Fibroblast of mammary gland (primary cell): Measurements from ENCODE around the gene GMPR.
"Not testable (repeated sequence)": the region's sequence is repeated elsewhere in the genome, so short reads cannot be mapped to it uniquely, and the experiment has no call there.

Experiments
- DNase-seq: peaks from one replicate; pipeline ENCODE4 v3.0.0-alpha.2; 2010; ENCODE audit warnings: low read depth
- H3K4me3 ChIP-seq: 2 replicates; pipeline ENCODE4 v1.5.1; 2011; ENCODE audit warnings: low read depth, mild to moderate bottlenecking, low read length, moderate library complexity; ENCODE audit not compliant: control insufficient read depth
- TF ChIP-seq, protein P1 (sequence below): conservative IDR thresholded peaks from 2 replicates; pipeline ENCODE4 v1.5.1; 2011; ENCODE audit warnings: low read depth, low read length, inconsistent platforms; ENCODE audit not compliant: control insufficient read depth, insufficient read depth

GMPR gene

DNA sequence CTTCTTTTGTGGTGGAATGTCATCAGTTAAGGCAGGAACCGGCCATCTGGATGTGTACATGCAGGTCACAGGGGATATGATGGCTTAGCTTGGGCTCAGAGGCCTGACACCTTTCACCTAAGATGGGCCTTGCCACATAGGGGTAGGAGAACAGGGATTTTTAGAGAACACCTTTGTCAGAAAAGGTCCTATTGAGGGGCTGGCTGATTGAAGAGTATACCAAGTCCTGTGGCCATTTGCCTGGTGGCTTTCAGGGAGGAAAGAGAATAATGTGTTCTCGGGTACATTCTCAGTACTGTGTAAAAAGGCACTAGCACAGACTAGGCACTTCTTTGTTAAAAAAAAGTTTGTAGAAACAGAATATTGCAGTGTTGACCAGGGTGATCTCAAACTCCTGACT, 26.4 kb downstream of the GMPR start:
- no peak for DNase-seq

DNA sequence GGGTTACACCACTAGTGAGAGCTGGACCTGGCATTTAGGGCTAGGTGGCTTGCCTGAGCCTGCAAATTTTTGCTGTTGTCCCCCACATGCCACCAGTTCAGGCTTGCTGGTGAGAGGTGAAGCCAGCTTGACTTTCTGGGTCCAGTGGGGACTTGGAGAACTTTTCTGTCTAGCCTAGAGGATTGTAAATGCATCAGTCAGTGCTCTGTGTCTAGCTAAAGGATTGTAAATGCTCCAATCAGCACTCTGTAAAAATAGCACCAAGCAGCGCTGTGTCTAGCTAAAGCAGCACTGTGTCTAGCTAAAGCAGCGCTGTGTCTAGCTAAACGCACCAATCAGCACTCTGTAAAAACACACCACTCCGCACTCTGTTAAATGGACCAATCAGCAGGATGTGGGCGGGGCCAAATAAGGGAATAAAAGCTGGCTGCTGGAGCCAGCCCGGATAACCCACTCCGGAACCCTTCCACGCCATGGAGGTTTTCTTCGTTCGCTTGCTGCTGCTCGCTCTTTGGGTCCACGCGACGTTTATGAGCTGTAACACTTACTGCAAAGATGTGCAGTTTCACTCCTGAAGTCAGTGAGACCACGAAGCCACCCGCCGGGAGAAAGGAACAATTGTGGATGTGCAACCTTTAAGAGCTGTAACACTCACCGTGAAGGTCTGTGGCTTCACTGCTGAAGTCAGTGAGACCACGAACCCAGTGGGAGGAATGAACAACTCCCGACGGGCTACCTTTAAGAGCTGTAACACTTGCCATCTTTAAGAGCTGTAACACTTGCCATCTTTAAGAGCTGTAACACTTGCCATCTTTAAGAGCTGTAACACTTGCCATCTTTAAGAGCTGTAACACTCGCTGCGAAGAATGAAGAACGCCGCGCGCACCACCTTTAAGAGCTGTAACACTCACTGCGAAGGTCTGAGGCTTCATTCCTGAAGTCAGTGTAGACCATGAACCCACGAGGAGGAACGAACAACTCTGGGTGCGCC, 27.3 kb downstream of the GMPR start:
- TF ChIP-seq, protein P1, sequence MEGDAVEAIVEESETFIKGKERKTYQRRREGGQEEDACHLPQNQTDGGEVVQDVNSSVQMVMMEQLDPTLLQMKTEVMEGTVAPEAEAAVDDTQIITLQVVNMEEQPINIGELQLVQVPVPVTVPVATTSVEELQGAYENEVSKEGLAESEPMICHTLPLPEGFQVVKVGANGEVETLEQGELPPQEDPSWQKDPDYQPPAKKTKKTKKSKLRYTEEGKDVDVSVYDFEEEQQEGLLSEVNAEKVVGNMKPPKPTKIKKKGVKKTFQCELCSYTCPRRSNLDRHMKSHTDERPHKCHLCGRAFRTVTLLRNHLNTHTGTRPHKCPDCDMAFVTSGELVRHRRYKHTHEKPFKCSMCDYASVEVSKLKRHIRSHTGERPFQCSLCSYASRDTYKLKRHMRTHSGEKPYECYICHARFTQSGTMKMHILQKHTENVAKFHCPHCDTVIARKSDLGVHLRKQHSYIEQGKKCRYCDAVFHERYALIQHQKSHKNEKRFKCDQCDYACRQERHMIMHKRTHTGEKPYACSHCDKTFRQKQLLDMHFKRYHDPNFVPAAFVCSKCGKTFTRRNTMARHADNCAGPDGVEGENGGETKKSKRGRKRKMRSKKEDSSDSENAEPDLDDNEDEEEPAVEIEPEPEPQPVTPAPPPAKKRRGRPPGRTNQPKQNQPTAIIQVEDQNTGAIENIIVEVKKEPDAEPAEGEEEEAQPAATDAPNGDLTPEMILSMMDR, result no peak
- no peak for DNase-seq
- H3K4me3 ChIP-seq, result no peak overlapping the region

More for the DNA sequence above, 26.4 kb downstream of the GMPR start:
- H3K4me3 ChIP-seq, result no peak overlapping the region
- TF ChIP-seq, protein P1, result no peak

DNA sequence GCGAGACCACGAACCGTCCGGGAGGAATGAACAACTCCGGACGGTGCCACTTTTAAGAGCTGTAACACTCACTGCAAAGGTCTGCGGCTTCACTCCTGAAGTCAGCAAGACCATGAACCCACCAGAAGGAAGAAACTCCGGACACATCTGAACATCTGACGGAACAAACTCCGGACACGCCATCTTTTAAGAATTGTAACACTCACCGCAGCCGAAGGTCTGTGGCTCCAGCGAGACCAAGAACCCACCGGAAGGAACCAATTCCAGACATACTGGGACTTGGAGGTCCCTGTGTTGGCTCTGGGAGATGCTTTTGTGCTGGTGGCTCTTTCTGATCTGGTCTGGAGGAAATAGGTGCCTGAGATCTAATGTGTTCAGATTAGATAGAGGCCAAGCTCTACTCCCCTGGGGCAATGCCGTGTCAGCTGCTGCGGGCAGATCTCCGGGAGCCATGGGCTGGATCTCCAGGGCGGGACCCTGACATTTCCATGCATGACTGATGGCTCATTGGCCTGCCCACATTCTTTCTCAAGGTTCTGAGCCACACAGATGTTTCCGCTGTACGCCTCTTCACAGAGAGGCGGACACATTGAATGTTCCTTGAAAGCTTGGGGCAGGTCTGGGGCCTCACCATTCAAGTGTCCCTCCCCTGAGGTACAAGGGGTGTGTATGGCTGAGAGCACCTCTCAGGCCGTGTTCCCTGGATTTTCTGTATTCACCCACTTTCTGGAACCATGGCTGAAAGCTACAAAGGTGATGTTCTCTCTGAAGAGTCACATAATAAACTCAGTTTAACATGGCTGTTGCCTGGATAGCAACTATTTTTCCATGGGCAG, 29.3 kb downstream of the GMPR start:
- TF ChIP-seq, protein P1, result no peak
- no peak for DNase-seq

DNA sequence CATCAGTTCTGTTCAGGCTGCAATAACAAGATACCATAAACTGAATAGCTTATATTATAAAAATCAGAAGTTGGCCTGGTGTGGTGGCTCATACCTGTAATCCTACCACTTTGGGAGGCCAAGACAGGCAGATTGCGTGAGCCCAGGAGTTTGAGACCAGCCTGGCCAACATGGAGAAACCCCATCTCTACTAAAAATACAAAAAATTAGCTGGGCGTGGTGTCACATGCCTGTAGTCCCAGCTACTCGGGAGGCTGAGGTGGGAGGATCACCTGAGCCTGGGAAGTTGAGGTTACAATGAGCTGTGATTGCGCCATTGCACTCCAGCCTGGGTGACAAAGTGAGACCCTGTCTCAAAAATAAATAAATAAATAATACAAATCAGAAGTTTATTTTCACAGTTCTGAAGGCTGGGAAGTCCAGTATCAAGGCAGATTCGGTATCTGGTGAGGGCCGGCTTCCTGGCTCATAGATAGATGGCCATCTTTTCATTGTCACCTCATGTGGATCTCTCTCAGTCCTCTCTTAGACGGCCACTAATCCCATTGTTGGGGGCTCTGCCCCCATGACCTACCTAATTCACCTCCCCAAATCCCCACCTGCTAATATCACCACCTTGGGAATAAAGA, 31.2 kb downstream of the GMPR start:
- not testable (repeated sequence) for DNase-seq, H3K4me3 ChIP-seq

More for the DNA sequence above, 29.3 kb downstream of the GMPR start:
- H3K4me3 ChIP-seq, result no peak overlapping the region

DNA sequence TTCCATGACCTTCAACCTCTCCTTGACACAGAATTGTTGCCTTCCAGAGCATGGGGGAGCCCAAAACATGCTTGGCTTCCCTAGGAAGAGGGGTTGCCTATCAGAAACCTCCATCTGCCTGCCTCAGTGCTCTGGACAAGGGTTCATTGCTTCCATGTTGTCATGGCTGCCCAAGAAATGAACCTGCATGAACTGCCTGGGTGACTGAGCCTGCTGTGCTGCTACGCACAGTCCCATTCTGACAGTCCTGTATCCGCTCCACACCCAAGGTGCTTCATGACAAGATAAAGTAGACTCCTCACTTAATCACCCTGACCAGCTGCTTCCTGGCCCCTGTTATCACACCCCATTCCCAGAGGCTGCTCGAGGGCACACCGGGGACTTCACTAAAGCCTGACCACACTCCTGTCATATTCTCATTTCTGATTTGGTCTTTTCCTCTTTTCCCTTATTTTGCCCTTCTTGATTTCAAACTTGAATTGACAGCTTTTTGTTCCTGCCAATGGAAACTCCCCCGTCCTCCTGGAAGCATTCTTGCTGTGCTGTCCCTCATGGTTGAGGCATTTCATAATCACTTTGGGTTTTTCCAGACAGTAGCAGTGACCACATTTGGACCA, 31.9 kb downstream of the GMPR start:
- H3K4me3 ChIP-seq, result no peak overlapping the region
- no peak for DNase-seq
- TF ChIP-seq, protein P1, result no peak

DNA sequence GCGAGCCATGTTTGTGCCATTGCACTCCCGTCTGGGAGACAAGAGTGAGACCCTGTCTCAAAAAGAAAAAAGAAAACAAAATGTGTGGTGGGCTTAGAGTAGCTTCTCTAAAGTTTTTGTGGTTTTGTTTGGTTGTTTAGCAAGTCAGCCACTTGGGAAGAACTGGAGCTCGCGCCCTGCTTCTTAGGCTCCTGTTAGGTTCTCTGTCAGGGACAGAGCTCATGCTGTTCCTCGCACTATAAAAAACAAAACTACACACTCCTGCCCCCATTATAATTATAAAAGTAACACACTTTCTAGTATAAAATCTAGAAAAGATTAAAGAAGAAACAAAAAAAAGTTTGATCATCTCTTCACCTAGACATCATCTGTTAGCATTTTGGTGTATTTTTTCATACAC, 33.0 kb downstream of the GMPR start:
- DNase-seq, result no peak

More for the DNA sequence above, 33.0 kb downstream of the GMPR start:
- H3K4me3 ChIP-seq, result no peak overlapping the region
- TF ChIP-seq, protein P1, result no peak
